OCI-LY1 (cell line): ENCODE results near the gene BTBD10.

Experiments
- H2AFZ ChIP-seq: fragments of 200-600 bp; sonication (generic), shearing (Covaris generic); 2 replicates; pipeline ENCODE4 v1.6.0; 2014; ENCODE audit warnings: antibody characterized with exemption, mild to moderate bottlenecking, low read length
- H3F3A ChIP-seq: fragments of 200-600 bp; sonication (generic), shearing (Covaris generic); 2 replicates; pipeline ENCODE4 v1.6.0; 2014; ENCODE audit warnings: mild to moderate bottlenecking, antibody characterized with exemption, low read length, moderate library complexity; ENCODE audit not compliant: insufficient read depth
- H3K27ac ChIP-seq: fragments of 200-600 bp; sonication (generic); 2 replicates; pipeline ENCODE4 v1.5.1; 2014; ENCODE audit warnings: low read length, mixed run types, mild to moderate bottlenecking, low read depth; ENCODE audit not compliant: poor library complexity, severe bottlenecking
- H3K27me3 ChIP-seq: fragments of 200-600 bp; sonication (generic); 2 replicates; pipeline ENCODE4 v1.6.0; 2014; ENCODE audit warnings: antibody characterized with exemption, mild to moderate bottlenecking, low read length, moderate library complexity; ENCODE audit not compliant: insufficient read depth
- H3K36me3 ChIP-seq: fragments of 200-600 bp; sonication (generic); 2 replicates; pipeline ENCODE4 v1.6.1; 2014; ENCODE audit warnings: mild to moderate bottlenecking, antibody characterized with exemption, low read length, moderate library complexity, mixed read lengths; ENCODE audit not compliant: insufficient read depth
- H3K4me1 ChIP-seq: fragments of 200-600 bp; sonication (generic); 2 replicates; pipeline ENCODE4 v1.5.1; 2014; ENCODE audit warnings: mild to moderate bottlenecking, low read length, moderate library complexity; ENCODE audit not compliant: insufficient read depth, severe bottlenecking
- H3K4me2 ChIP-seq: fragments of 200-600 bp; sonication (generic), shearing (Covaris generic); 2 replicates; pipeline ENCODE4 v1.6.1; 2014; ENCODE audit warnings: low read length
- H3K4me3 ChIP-seq: fragments of 200-600 bp; sonication (generic); 2 replicates; pipeline ENCODE4 v1.5.1; 2014; ENCODE audit warnings: low read length, low read depth, mild to moderate bottlenecking, mixed read lengths; ENCODE audit not compliant: poor library complexity, severe bottlenecking
- H3K79me2 ChIP-seq: fragments of 200-600 bp; shearing (Covaris generic); 2 replicates; pipeline ENCODE4 v1.6.1; 2016; ENCODE audit warnings: mixed run types, low read length, mixed read lengths; ENCODE audit not compliant: insufficient read depth
- H3K9ac ChIP-seq: fragments of 200-600 bp; sonication (generic), shearing (Covaris generic); 2 replicates; pipeline ENCODE4 v1.6.1; 2014; ENCODE audit warnings: mild to moderate bottlenecking, low read length, mixed read lengths
- H3K9me2 ChIP-seq: fragments of 200-600 bp; sonication (generic), shearing (Covaris generic); 2 replicates; pipeline ENCODE4 v1.6.1; 2014; ENCODE audit warnings: low read depth, mild to moderate bottlenecking, low read length, mixed read lengths
- H3K9me3 ChIP-seq: fragments of 200-600 bp; shearing (Covaris generic); 2 replicates; pipeline ENCODE4 v1.6.1; 2014; ENCODE audit warnings: low read length, mixed read lengths
- H4K20me1 ChIP-seq: fragments of 200-600 bp; sonication (generic), shearing (Covaris generic); 2 replicates; pipeline ENCODE4 v1.6.0; 2016; ENCODE audit warnings: mild to moderate bottlenecking, low read length; ENCODE audit not compliant: insufficient read depth
- CTCF ChIP-seq: fragments of 200-600 bp; sonication (generic), shearing (Covaris generic); IDR thresholded peaks from 2 replicates; pipeline ENCODE4 v1.5.1; 2017; ENCODE audit warnings: mild to moderate bottlenecking, antibody characterized with exemption, low read length, moderate library complexity, mixed read lengths
- EZH2 ChIP-seq: fragments of 200-600 bp; sonication (generic), shearing (Covaris generic); IDR thresholded peaks from 2 replicates; pipeline ENCODE4 v1.8.0; 2017; ENCODE audit warnings: borderline replicate concordance, mixed run types, mild to moderate bottlenecking, antibody characterized with exemption, low read length, moderate library complexity, mixed read lengths

The BTBD10 gene

GRCh38 chr11:13461291-13461690 is 1.7 kb downstream of the BTBD10 start:
- no peak overlapping the region for H3K27ac ChIP-seq
- no peaks in the 10 kb centered on the region for H3K9me2 ChIP-seq
- H3F3A ChIP-seq: no peaks in the 10 kb centered on the region
- H3K9ac ChIP-seq: peak overlapping the region; percentile 89; the same call in 1 of the 2 replicates
- peak overlapping the region; percentile 72 for H3K4me3 ChIP-seq
- H3K27me3 ChIP-seq: no peaks in the 10 kb centered on the region
- peak overlapping the region; percentile 98 for H3K4me2 ChIP-seq
- H3K4me1 ChIP-seq: peaks cover 22% of the 10 kb centered on the region
- TF ChIP-seq EZH2: no peak
- no peak for TF ChIP-seq CTCF
- no peaks in the 10 kb centered on the region for H4K20me1 ChIP-seq
- H2AFZ ChIP-seq: no peak overlapping the region
- peaks cover 4% of the 10 kb centered on the region; the same call in 1 of the 2 replicates for H3K36me3 ChIP-seq
- H3K9me3 ChIP-seq: no peaks in the 10 kb centered on the region
- H3K79me2 ChIP-seq: peaks cover 56% of the 10 kb centered on the region

- Histone ChIP-seq H2AFZ (no peak overlapping the region), H3K4me1 (peaks cover 6% of the 10 kb centered on the region), H3K9ac (no peak overlapping the region), H3K4me3 (no peak overlapping the region), H3K9me2 (no peaks in the 10 kb centered on the region), H3K4me2 (no peak overlapping the region), H3K9me3 (peaks cover 13% of the 10 kb centered on the region; the same call in 1 of the 2 replicates), H3K27me3 (no peaks in the 10 kb centered on the region), H3K36me3 (no peaks in the 10 kb centered on the region), H3K79me2 (peaks cover 58% of the 10 kb centered on the region), H3K27ac (no peak overlapping the region), H4K20me1 (no peaks in the 10 kb centered on the region), H3F3A (no peaks in the 10 kb centered on the region)
- TF ChIP-seq CTCF (no peak), EZH2 (no peak)
Observed at GRCh38 chr11:13450832-13451397, 12.1 kb downstream of the BTBD10 start.

- no peaks in the 10 kb centered on the region for H3K27me3 ChIP-seq
- H3K4me1 ChIP-seq: peaks cover 6% of the 10 kb centered on the region
- no peak overlapping the region for H3K4me3 ChIP-seq
- H3K79me2 ChIP-seq: peaks cover 55% of the 10 kb centered on the region
- H2AFZ ChIP-seq: no peak overlapping the region
- no peak overlapping the region for H3K4me2 ChIP-seq
- no peaks in the 10 kb centered on the region for H3K36me3 ChIP-seq
- H3K9ac ChIP-seq: no peak overlapping the region
- peaks cover 13% of the 10 kb centered on the region; the same call in 1 of the 2 replicates for H3K9me3 ChIP-seq
- H4K20me1 ChIP-seq: no peaks in the 10 kb centered on the region
- no peaks in the 10 kb centered on the region for H3F3A ChIP-seq
- no peaks in the 10 kb centered on the region for H3K9me2 ChIP-seq
- TF ChIP-seq EZH2: no peak
- TF ChIP-seq CTCF: no peak
- no peak overlapping the region for H3K27ac ChIP-seq
Observed at GRCh38 chr11:13449522-13449921, 13.5 kb downstream of the BTBD10 start.
